Lung (tissue), 12 donors: ENCODE measurements around the gene FILIP1. TPM values are rescaled to one million over a fixed set of nuclear protein-coding genes. Genes with fewer than 3 reads are reported as not detected.

Experiments used
- ATAC-seq: fragments of 200-7000 bp; cut with Tn5 transposase; one replicate; pipeline ENCODE4 v1.9.1; 2020; ENCODE audit warnings: moderate number of reproducible peaks; ENCODE audit not compliant: insufficient read depth, low FRiP score
- DNase-seq, 3 donors: peaks; one replicate each; pipeline ENCODE4 v3.0.0-alpha.2; 2013 to 2017
- H3K27ac ChIP-seq, 2 donors: one replicate each; pipeline ENCODE4 v1.5.1; 2013; ENCODE audit warnings: mild to moderate bottlenecking in 2 of 2, moderate library complexity in 2 of 2, control low read depth in 1 of 2, inconsistent platforms in 1 of 2, low read depth in 1 of 2, low read length in 1 of 2
- H3K27me3 ChIP-seq, 3 donors: one replicate each; pipeline ENCODE4 v1.5.1; 2013; ENCODE audit warnings: low read length in 2 of 3; ENCODE audit not compliant: control insufficient read depth in 3 of 3, insufficient read depth in 3 of 3
- H3K36me3 ChIP-seq, 4 donors: one replicate each; pipeline ENCODE4 v1.5.1; 2013; ENCODE audit warnings: low read length in 4 of 4, mild to moderate bottlenecking in 1 of 4, moderate library complexity in 1 of 4; ENCODE audit not compliant: control insufficient read depth in 4 of 4, insufficient read depth in 4 of 4
- H3K4me1 ChIP-seq, 5 donors: one replicate each; pipeline ENCODE4 v1.5.1; 2013; ENCODE audit warnings: low read length in 5 of 5, mild to moderate bottlenecking in 2 of 5, moderate library complexity in 1 of 5; ENCODE audit not compliant: control insufficient read depth in 5 of 5, insufficient read depth in 5 of 5
- H3K4me3 ChIP-seq: one replicate; pipeline ENCODE4 v1.5.1; 2013; ENCODE audit warnings: mild to moderate bottlenecking, control low read depth, moderate library complexity
- H3K9ac ChIP-seq, 2 donors: one replicate each; pipeline ENCODE4 v1.5.1; 2013; ENCODE audit warnings: low read length in 2 of 2, control low read depth in 1 of 2; ENCODE audit not compliant: insufficient read depth in 1 of 2
- H3K9me3 ChIP-seq, 4 donors: one replicate each; pipeline ENCODE4 v1.5.1; 2013; ENCODE audit warnings: low read length in 3 of 4, mild to moderate bottlenecking in 1 of 4, moderate library complexity in 1 of 4; ENCODE audit not compliant: control insufficient read depth in 4 of 4, insufficient read depth in 3 of 4
- CTCF ChIP-seq: IDR thresholded peaks from 2 replicates; pipeline ENCODE4 v1.5.1; 2012; ENCODE audit warnings: mild to moderate bottlenecking; ENCODE audit errors: control extremely low read depth, extremely low read depth
- WGBS, 2 donors: extraction: QIAGEN DNeasy Blood & Tissue Kit; methylation state at CpG; one replicate each; pipeline ENCODE4 v1.1.7; 2013; 5-methylcytosine and 5-hydroxymethylcytosine counted together
- polyA plus RNA-seq, 2 donors: library from polyadenylated mRNA; stranded (reverse); fragments of 200-250 nt; gene quantifications; one replicate each; pipeline ENCODE4 v1.2.1, GENCODE V29; 2013
- total RNA-seq, 2 donors: library from RNA; depleted of rRNA in 1 of 2; stranded (reverse); fragments of >200 nt in 1 of 2; gene quantifications; one replicate each; pipeline ENCODE4 v1.2.1, GENCODE V29; 2014 to 2021
- donor health status: control.
- donor health status: control.
- donor health status: Bipolar disorder and iron deficiency.
- donor health status: healthy.
- donor health status: DM: yes; HTN: yes; CAD: no.

FILIP1 gene
- total and polyA plus RNA-seq, 4 donors = 5.6 to 24.1 (median 11.1) TPM

GRCh38 chr6:75501756-75502155 lies 8.2 kb upstream of the FILIP1 start:
- H3K4me3 ChIP-seq = no peak overlapping the region
- ATAC-seq (no peak), DNase-seq (no peak)
- H3K36me3 ChIP-seq = no peaks in the 10 kb centered on the region
- H3K27me3 ChIP-seq = no peaks in the 10 kb centered on the region
- no peaks in the 10 kb centered on the region for H3K9me3 ChIP-seq
- peaks cover 0 to 9% (median 4%) of the 10 kb centered on the region in 5 donors for H3K4me1 ChIP-seq
- 67 to 74% methylated on average over 4 of the region's 4 CpGs for WGBS, 2 donors
- H3K27ac ChIP-seq = no peak overlapping the region
- TF ChIP-seq CTCF = no peak
- H3K9ac ChIP-seq = no peak overlapping the region

GRCh38 chr6:75499640-75500039 lies 6.0 kb upstream of the FILIP1 start:
- Histone ChIP-seq H3K27me3 (no peaks in the 10 kb centered on the region), H3K36me3 (no peaks in the 10 kb centered on the region), H3K27ac (no peak overlapping the region), H3K9ac (no peak overlapping the region), H3K4me1 (peaks cover 0 to 26% (median 12%) of the 10 kb centered on the region in 5 donors), H3K9me3 (no peaks in the 10 kb centered on the region), H3K4me3 (no peak overlapping the region)
- no peak for ATAC-seq
- no peak for DNase-seq
- TF ChIP-seq CTCF = no peak
- WGBS, 2 donors = 82 to 83% methylated on average over 4 of the region's 4 CpGs

GRCh38 chr6:75498862-75499261 lies 5.3 kb upstream of the FILIP1 start:
- H3K36me3 ChIP-seq = no peaks in the 10 kb centered on the region
- peaks cover 0 to 31% (median 16%) of the 10 kb centered on the region in 5 donors for H3K4me1 ChIP-seq
- no peak for DNase-seq
- H3K4me3 ChIP-seq = no peak overlapping the region
- no peaks in the 10 kb centered on the region for H3K27me3 ChIP-seq
- WGBS, 2 donors = 63 to 72% methylated on average over 1 of the region's 1 CpG
- ATAC-seq = no peak
- H3K27ac ChIP-seq = no peak overlapping the region
- no peak overlapping the region for H3K9ac ChIP-seq
- H3K9me3 ChIP-seq = no peaks in the 10 kb centered on the region
- no peak for TF ChIP-seq CTCF

GRCh38 chr6:75497994-75498393 lies 4.4 kb upstream of the FILIP1 start:
- no peak for TF ChIP-seq CTCF
- peaks cover 0 to 31% (median 16%) of the 10 kb centered on the region in 5 donors for H3K4me1 ChIP-seq
- H3K4me3 ChIP-seq = no peak overlapping the region
- H3K36me3 ChIP-seq = no peaks in the 10 kb centered on the region
- no peak for ATAC-seq
- WGBS, 2 donors = 64 to 79% methylated on average over 3 of the region's 3 CpGs
- no peaks in the 10 kb centered on the region for H3K9me3 ChIP-seq
- no peaks in the 10 kb centered on the region for H3K27me3 ChIP-seq
- no peak for DNase-seq
- no peak overlapping the region for H3K27ac ChIP-seq
- no peak overlapping the region for H3K9ac ChIP-seq
